Measurements from ENCODE around the gene RRN3. TPM values are rescaled to one million over a fixed set of nuclear protein-coding genes. Genes with fewer than 3 reads are reported as not detected.
A peak's percentile ranks its signal among the peaks of the same experiment; 100 is the strongest.
"Not testable (repeated sequence)": the region's sequence is repeated elsewhere in the genome, so short reads cannot be mapped to it uniquely, and the experiment has no call there.

The RRN3 gene
- total and polyA plus RNA-seq, 11 donors, result 7.9 to 28.5 (median 18.9) TPM

DNA sequence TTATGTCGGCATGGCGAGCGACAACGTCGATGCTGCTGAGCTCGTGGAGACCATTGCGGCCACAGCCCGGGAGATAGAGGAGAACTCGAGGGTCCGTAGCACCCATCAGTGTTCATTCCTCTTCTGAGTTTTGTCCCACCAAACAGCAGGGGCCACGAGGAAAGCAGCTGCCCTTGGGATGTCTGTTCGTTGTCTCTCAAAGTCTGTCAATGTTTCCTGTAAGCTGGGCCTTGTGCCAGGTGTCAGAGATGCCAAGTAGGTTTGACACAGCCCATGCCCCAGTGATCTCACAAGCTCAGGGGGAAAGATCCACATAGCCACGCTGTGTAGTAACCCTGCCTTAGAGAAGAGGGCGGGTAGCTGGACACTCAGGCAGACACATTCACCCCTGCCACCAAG, 60.8 kb downstream of the RRN3 start:
- no peaks in the 10 kb centered on the region for H3K27me3 ChIP-seq
- intact Hi-C loops (cut with DNase I), result loop anchor here in 1 of 10 donors (10.0 kb wide), 1 partner anchor 79 kb away; no protein-coding TSS in a partner anchor
- no peak overlapping the region for H3K4me3 ChIP-seq
- DNase-seq (peak in 4 of 5 donors; percentile 82 to 89 (median 86)), ATAC-seq (peak; percentile 87 to 91 (median 90))
- H3K27ac ChIP-seq, result peak overlapping the region in 11 of 12 donors; percentile 15 to 81 (median 62)
- peaks cover 0 to 36% (median 21%) of the 10 kb centered on the region in 12 donors for H3K4me1 ChIP-seq
- H3K9me3 ChIP-seq, result no peaks in the 10 kb centered on the region
- no peak for TF ChIP-seq POLR2A (IDR thresholded peaks at IDR 0.05)
- TF ChIP-seq, protein P1, sequence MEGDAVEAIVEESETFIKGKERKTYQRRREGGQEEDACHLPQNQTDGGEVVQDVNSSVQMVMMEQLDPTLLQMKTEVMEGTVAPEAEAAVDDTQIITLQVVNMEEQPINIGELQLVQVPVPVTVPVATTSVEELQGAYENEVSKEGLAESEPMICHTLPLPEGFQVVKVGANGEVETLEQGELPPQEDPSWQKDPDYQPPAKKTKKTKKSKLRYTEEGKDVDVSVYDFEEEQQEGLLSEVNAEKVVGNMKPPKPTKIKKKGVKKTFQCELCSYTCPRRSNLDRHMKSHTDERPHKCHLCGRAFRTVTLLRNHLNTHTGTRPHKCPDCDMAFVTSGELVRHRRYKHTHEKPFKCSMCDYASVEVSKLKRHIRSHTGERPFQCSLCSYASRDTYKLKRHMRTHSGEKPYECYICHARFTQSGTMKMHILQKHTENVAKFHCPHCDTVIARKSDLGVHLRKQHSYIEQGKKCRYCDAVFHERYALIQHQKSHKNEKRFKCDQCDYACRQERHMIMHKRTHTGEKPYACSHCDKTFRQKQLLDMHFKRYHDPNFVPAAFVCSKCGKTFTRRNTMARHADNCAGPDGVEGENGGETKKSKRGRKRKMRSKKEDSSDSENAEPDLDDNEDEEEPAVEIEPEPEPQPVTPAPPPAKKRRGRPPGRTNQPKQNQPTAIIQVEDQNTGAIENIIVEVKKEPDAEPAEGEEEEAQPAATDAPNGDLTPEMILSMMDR (IDR thresholded peaks at IDR 0.05), result no peak
- 40 to 61% (median 54%) methylated on average over 12 to 14 of the region's 14 CpGs for WGBS, 4 donors
- H3K36me3 ChIP-seq, result peaks cover 4 to 98% (median 93%) of the 10 kb centered on the region in 9 donors

DNA sequence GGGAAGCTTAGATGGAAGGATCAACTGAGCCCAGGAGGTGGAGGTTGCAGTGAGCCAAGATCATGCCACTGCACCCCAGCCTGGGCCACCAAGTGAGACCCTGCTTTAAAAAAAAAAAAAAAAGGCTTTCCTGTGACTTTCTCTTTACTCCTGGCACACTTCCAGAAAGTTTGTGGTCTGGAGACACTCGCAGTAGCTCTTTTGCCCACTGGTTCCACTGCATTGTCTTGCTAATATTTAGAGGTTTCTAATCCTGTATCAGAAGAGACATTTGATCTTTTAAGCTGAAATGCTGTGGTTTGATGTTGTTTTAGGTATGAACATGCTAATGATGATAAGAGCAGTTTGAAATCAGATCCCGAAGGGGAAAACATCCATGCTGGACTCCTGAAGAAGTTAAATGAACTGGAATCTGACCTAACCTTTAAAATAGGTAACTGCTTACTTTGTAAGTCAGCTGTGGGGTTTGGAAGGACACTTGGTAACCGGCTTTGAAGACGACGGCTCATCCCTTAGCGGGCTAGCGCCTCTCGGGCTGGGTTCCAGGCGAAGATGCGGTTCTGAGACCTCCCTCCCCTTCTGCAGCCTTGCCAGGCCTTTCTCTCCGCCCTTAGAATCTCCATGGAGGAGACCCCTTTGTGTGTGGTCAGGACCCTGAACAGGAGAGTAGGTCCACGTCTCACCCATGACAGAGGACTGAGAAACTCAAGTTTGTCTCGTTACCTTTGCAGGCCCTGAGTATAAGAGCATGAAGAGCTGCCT, 61.3 kb downstream of the RRN3 start:
- Histone ChIP-seq H3K9me3 (no peaks in the 10 kb centered on the region), H3K27ac (peak overlapping the region in 7 of 12 donors; percentile 19 to 81 (median 66)), H3K4me1 (peaks cover 0 to 37% (median 21%) of the 10 kb centered on the region in 12 donors), H3K27me3 (no peaks in the 10 kb centered on the region), H3K36me3 (peaks cover 4 to 98% (median 89%) of the 10 kb centered on the region in 9 donors), H3K4me3 (no peak overlapping the region)
- TF ChIP-seq POLR2A (IDR thresholded peaks at IDR 0.05), result no peak
- DNase-seq (no peak), ATAC-seq (no peak)
- 82 to 90% (median 87%) methylated on average over 13 of the region's 13 CpGs for WGBS, 4 donors
- intact Hi-C loops (cut with DNase I), result loop anchor here in 1 of 10 donors (10.0 kb wide), 1 partner anchor 78 kb away; no protein-coding TSS in a partner anchor

DNA sequence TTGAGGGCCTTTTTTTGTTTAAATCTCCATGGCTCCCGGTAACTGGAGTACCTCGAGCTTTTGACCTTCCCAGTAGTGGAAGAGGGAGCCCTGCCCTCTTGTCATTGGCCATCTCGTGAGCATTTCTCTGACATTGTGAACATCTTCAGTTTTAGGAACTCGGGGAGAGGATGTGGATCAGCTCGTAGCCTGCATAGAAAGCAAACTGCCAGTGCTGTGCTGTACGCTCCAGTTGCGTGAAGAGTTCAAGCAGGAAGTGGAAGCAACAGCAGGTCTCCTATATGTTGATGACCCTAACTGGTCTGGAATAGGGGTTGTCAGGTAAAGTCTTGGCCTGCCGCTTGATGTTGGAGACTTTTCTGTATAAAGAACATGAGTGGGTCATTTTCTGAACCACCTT, 62.5 kb downstream of the RRN3 start:
- H3K9me3 ChIP-seq, result no peaks in the 10 kb centered on the region
- WGBS, 4 donors, result 91 to 95% (median 93%) methylated on average over 8 of the region's 8 CpGs
- H3K27ac ChIP-seq, result peak overlapping the region in 1 of 12 donors; percentile 60
- no peak for ATAC-seq
- TF ChIP-seq, protein P1 (IDR thresholded peaks at IDR 0.05), result no peak
- TF ChIP-seq POLR2A (IDR thresholded peaks at IDR 0.05), result no peak
- intact Hi-C loops (cut with DNase I), result loop anchor here in 1 of 10 donors (10.0 kb wide), 1 partner anchor 77 kb away; no protein-coding TSS in a partner anchor
- H3K27me3 ChIP-seq, result no peaks in the 10 kb centered on the region
- H3K36me3 ChIP-seq, result peaks cover 4 to 96% (median 83%) of the 10 kb centered on the region in 9 donors
- no peak overlapping the region for H3K4me3 ChIP-seq
- H3K4me1 ChIP-seq, result peaks cover 0 to 37% (median 21%) of the 10 kb centered on the region in 12 donors
- no peak for DNase-seq

DNA sequence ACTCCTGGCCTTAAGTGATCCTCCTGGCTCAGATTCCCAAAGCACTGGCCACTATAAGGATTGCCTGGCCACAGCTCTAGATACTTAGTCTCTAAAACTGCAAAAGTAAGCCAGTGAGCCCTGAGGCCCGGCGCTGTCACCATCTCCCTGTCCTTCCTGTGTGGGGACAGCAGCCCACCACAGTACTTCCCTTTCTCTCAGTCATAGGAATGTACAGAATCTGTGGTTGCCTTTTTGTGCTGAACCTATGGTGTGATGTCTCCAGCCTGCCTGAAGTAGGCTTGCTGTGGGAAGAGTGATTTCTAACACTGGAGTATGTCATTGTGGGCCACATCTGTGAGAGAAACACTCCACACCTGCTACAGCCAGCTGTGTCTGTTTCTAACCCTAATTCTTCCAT, 62.9 kb downstream of the RRN3 start:
- TF ChIP-seq, protein P1 (IDR thresholded peaks at IDR 0.05), result no peak
- TF ChIP-seq POLR2A (IDR thresholded peaks at IDR 0.05), result no peak

DNA sequence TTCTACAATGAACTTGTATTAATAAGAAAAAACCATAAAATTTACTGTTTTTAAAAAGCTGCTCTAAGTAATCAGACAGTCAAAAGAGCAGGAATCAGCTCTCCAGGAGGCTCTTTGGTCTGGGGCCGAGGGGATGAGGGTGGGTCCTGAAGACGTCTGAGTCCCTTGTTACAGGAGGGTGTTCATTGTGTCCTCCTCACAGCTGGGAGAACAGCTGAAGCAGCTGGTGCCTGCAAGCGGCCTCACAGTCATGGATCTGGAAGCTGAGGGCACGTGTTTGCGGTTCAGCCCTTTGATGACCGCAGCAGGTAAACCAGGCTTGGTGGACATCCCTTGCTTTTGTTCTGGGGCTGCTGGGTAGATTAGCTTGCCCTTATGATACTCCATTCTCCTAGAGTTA, 64.3 kb downstream of the RRN3 start:
- Histone ChIP-seq H3K36me3 (peaks cover 4 to 93% (median 74%) of the 10 kb centered on the region in 9 donors), H3K4me1 (peaks cover 0 to 41% (median 16%) of the 10 kb centered on the region in 12 donors), H3K27ac (peak overlapping the region in 1 of 12 donors; percentile 19)
- WGBS, 4 donors, result 84 to 94% (median 86%) methylated on average over 6 of the region's 6 CpGs
- not testable (repeated sequence) for H3K27me3 ChIP-seq, DNase-seq, H3K9me3 ChIP-seq, H3K4me3 ChIP-seq, ATAC-seq
- intact Hi-C loops (cut with DNase I), result loop anchor here in 1 of 10 donors (10.0 kb wide), 1 partner anchor 75 kb away; no protein-coding TSS in a partner anchor

More for the DNA sequence above, 62.9 kb downstream of the RRN3 start:
- peaks cover 0 to 37% (median 21%) of the 10 kb centered on the region in 12 donors for H3K4me1 ChIP-seq
- ATAC-seq, result no peak
- peak overlapping the region in 1 of 12 donors; percentile 60 for H3K27ac ChIP-seq
- H3K27me3 ChIP-seq, result no peaks in the 10 kb centered on the region
- H3K9me3 ChIP-seq, result no peaks in the 10 kb centered on the region
- peaks cover 4 to 94% (median 79%) of the 10 kb centered on the region in 9 donors for H3K36me3 ChIP-seq
- 74 to 86% (median 81%) methylated on average over 2 of the region's 2 CpGs for WGBS, 4 donors
- intact Hi-C loops (cut with DNase I), result loop anchor here in 1 of 10 donors (10.0 kb wide), 1 partner anchor 76 kb away; no protein-coding TSS in a partner anchor
- DNase-seq, result no peak
- no peak overlapping the region for H3K4me3 ChIP-seq

DNA sequence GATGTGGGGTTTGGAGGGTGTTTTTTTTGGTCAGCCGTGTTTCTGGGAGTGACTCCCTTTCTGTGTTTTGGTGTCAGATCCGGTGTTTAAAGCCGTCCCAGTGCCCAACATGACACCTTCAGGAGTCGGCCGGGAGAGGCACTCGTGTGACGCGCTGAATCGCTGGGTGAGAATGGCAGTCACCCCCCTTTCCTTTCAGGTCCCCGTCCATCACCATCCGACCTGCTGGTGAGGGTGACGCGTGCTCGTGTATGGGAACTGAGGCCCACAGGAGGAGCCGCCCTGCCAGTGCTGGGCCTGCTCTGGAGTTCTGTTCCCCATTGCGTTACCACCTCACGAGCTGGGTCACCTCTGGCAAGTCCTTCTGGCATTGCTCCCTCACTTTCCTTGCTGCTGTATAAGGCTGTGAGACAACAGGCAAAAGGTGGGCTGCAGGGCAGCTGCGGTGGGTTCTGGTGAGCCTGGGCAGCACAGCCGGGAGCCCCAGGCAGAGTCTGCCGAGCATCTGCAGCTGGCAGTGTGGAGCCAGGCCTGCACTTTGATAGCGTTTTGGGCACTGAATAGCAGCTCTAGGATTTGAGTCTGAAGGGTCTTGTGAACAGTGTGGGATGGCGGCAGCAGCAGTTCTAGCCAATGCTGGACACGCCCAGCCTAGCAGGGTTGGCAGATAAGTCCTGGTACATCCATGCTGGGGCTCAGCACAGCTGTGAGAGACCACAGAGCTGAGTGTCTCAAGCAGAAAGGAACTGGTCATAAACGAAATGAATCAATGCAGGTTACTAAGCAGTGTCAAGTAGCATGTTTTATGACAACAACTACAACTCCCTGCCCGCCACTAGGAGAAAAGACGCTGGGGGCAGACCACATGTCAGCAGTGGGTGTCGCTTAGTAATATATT, 65.0 kb downstream of the RRN3 start:
- intact Hi-C loops (cut with DNase I); H3K4me3 ChIP-seq; DNase-seq; H3K9me3 ChIP-seq; H3K27me3 ChIP-seq: not testable (repeated sequence)
- Histone ChIP-seq H3K27ac (peak overlapping the region in 2 of 12 donors; percentile 12 to 18), H3K36me3 (peaks cover 4 to 91% (median 73%) of the 10 kb centered on the region in 9 donors), H3K4me1 (peaks cover 0 to 34% (median 9%) of the 10 kb centered on the region in 12 donors)
- peak in 3 of 4 donors; percentile 6 to 31 (median 7) for ATAC-seq
- WGBS, 4 donors, result 85 to 94% (median 87%) methylated on average over 24 to 27 of the region's 27 CpGs

DNA sequence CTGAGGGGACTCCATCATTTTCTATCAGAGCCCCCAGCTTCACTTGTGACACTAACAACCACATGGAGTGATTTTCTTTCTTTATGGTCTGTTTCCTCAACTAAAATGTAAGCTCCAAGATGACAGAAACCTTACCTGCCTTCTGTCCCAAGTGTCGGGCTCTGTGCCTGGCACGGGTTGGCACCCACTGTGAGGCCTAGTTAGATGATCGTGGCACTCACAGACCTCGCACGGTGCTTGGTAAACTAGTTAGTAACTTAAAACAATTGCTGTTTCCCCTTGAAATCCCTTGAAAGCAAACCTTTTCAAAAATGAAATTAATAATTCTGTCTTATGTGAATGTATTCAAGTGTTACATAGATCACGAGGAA, 65.7 kb downstream of the RRN3 start:
- Histone ChIP-seq H3K27ac (peak overlapping the region in 1 of 12 donors; percentile 18), H3K36me3 (peaks cover 4 to 91% (median 73%) of the 10 kb centered on the region in 9 donors), H3K4me1 (peaks cover 0 to 26% (median 4%) of the 10 kb centered on the region in 12 donors)
- ATAC-seq; DNase-seq; H3K4me3 ChIP-seq; intact Hi-C loops (cut with DNase I); H3K9me3 ChIP-seq; H3K27me3 ChIP-seq: not testable (repeated sequence)
- 92 to 97% (median 94%) methylated on average over 6 of the region's 6 CpGs for WGBS, 4 donors
